OCI-LY1 (cell line): ENCODE measurements around the gene TLE3.

Source experiments
- H2AFZ ChIP-seq: fragments of 200-600 bp; sonication (generic), shearing (Covaris generic); 2 replicates; pipeline ENCODE4 v1.6.0; 2014; ENCODE audit warnings: antibody characterized with exemption, mild to moderate bottlenecking, low read length
- H3F3A ChIP-seq: fragments of 200-600 bp; sonication (generic), shearing (Covaris generic); 2 replicates; pipeline ENCODE4 v1.6.0; 2014; ENCODE audit warnings: mild to moderate bottlenecking, antibody characterized with exemption, low read length, moderate library complexity; ENCODE audit not compliant: insufficient read depth
- H3K27ac ChIP-seq: fragments of 200-600 bp; sonication (generic); 2 replicates; pipeline ENCODE4 v1.5.1; 2014; ENCODE audit warnings: low read length, mixed run types, mild to moderate bottlenecking, low read depth; ENCODE audit not compliant: poor library complexity, severe bottlenecking
- H3K27me3 ChIP-seq: fragments of 200-600 bp; sonication (generic); 2 replicates; pipeline ENCODE4 v1.6.0; 2014; ENCODE audit warnings: antibody characterized with exemption, mild to moderate bottlenecking, low read length, moderate library complexity; ENCODE audit not compliant: insufficient read depth
- H3K36me3 ChIP-seq: fragments of 200-600 bp; sonication (generic); 2 replicates; pipeline ENCODE4 v1.6.1; 2014; ENCODE audit warnings: mild to moderate bottlenecking, antibody characterized with exemption, low read length, moderate library complexity, mixed read lengths; ENCODE audit not compliant: insufficient read depth
- H3K4me1 ChIP-seq: fragments of 200-600 bp; sonication (generic); 2 replicates; pipeline ENCODE4 v1.5.1; 2014; ENCODE audit warnings: mild to moderate bottlenecking, low read length, moderate library complexity; ENCODE audit not compliant: insufficient read depth, severe bottlenecking
- H3K4me2 ChIP-seq: fragments of 200-600 bp; sonication (generic), shearing (Covaris generic); 2 replicates; pipeline ENCODE4 v1.6.1; 2014; ENCODE audit warnings: low read length
- H3K4me3 ChIP-seq: fragments of 200-600 bp; sonication (generic); 2 replicates; pipeline ENCODE4 v1.5.1; 2014; ENCODE audit warnings: low read length, low read depth, mild to moderate bottlenecking, mixed read lengths; ENCODE audit not compliant: poor library complexity, severe bottlenecking
- H3K79me2 ChIP-seq: fragments of 200-600 bp; shearing (Covaris generic); 2 replicates; pipeline ENCODE4 v1.6.1; 2016; ENCODE audit warnings: mixed run types, low read length, mixed read lengths; ENCODE audit not compliant: insufficient read depth
- H3K9ac ChIP-seq: fragments of 200-600 bp; sonication (generic), shearing (Covaris generic); 2 replicates; pipeline ENCODE4 v1.6.1; 2014; ENCODE audit warnings: mild to moderate bottlenecking, low read length, mixed read lengths
- H3K9me2 ChIP-seq: fragments of 200-600 bp; sonication (generic), shearing (Covaris generic); 2 replicates; pipeline ENCODE4 v1.6.1; 2014; ENCODE audit warnings: low read depth, mild to moderate bottlenecking, low read length, mixed read lengths
- H3K9me3 ChIP-seq: fragments of 200-600 bp; shearing (Covaris generic); 2 replicates; pipeline ENCODE4 v1.6.1; 2014; ENCODE audit warnings: low read length, mixed read lengths
- H4K20me1 ChIP-seq: fragments of 200-600 bp; sonication (generic), shearing (Covaris generic); 2 replicates; pipeline ENCODE4 v1.6.0; 2016; ENCODE audit warnings: mild to moderate bottlenecking, low read length; ENCODE audit not compliant: insufficient read depth
- CTCF ChIP-seq: fragments of 200-600 bp; sonication (generic), shearing (Covaris generic); IDR thresholded peaks from 2 replicates; pipeline ENCODE4 v1.5.1; 2017; ENCODE audit warnings: mild to moderate bottlenecking, antibody characterized with exemption, low read length, moderate library complexity, mixed read lengths
- EZH2 ChIP-seq: fragments of 200-600 bp; sonication (generic), shearing (Covaris generic); IDR thresholded peaks from 2 replicates; pipeline ENCODE4 v1.8.0; 2017; ENCODE audit warnings: borderline replicate concordance, mixed run types, mild to moderate bottlenecking, antibody characterized with exemption, low read length, moderate library complexity, mixed read lengths

TLE3 gene

GRCh38 chr15:70097321-70098152 lies at the start of gene TLE3:
TLE3 (minus strand) TSS chr15:70097917; CDS start chr15:70096798, 1,119 bp downstream.
- H3K4me2 ChIP-seq, result peak within 1 kb of the TSS; percentile 77
- H3K9me3 ChIP-seq, result no peaks in the 10 kb centered on the region
- peaks cover 57% of the 10 kb centered on the region for H3K4me1 ChIP-seq
- peaks cover 41% of the 10 kb centered on the region for H3K36me3 ChIP-seq
- H2AFZ ChIP-seq, result no peak within 1 kb of the TSS
- no peaks in the 10 kb centered on the region for H4K20me1 ChIP-seq
- H3K4me3 ChIP-seq, result peak within 1 kb of the TSS; percentile 87
- no peak for TF ChIP-seq EZH2
- peak; percentile 24; the same call in 1 of the 2 replicates for TF ChIP-seq CTCF
- no peaks in the 10 kb centered on the region for H3K27me3 ChIP-seq
- no peaks in the 10 kb centered on the region for H3K9me2 ChIP-seq
- H3K79me2 ChIP-seq, result peaks cover 47% of the 10 kb centered on the region
- peak within 1 kb of the TSS; percentile 77 for H3K27ac ChIP-seq
- H3K9ac ChIP-seq, result peak within 1 kb of the TSS; percentile 94
- 0 out of 2 replicates have a peak, but pooled peaks cover 5% of the 10 kb centered on the region for H3F3A ChIP-seq

GRCh38 chr15:70147178-70147760 lies 49.6 kb upstream of the TLE3 start:
- H3K36me3 ChIP-seq, result no peaks in the 10 kb centered on the region
- no peaks in the 10 kb centered on the region for H3K9me3 ChIP-seq
- no peak overlapping the region for H2AFZ ChIP-seq
- no peak overlapping the region for H3K27ac ChIP-seq
- H3K4me1 ChIP-seq, result no peaks in the 10 kb centered on the region
- no peak overlapping the region for H3K4me3 ChIP-seq
- peaks cover 4% of the 10 kb centered on the region for H3K27me3 ChIP-seq
- no peak overlapping the region for H3K4me2 ChIP-seq
- no peaks in the 10 kb centered on the region for H3K79me2 ChIP-seq
- no peaks in the 10 kb centered on the region for H3K9me2 ChIP-seq
- TF ChIP-seq EZH2, result no peak
- TF ChIP-seq CTCF, result no peak
- no peaks in the 10 kb centered on the region for H4K20me1 ChIP-seq
- H3K9ac ChIP-seq, result no peak overlapping the region
- H3F3A ChIP-seq, result no peaks in the 10 kb centered on the region

GRCh38 chr15:70146771-70147170 lies 49.1 kb upstream of the TLE3 start:
- Histone ChIP-seq H3K27me3 (no peaks in the 10 kb centered on the region; the same call in none of the 2 replicates), H3K4me3 (no peak overlapping the region), H3K9ac (no peak overlapping the region), H2AFZ (no peak overlapping the region), H3K4me2 (no peak overlapping the region), H3K36me3 (no peaks in the 10 kb centered on the region), H3K9me2 (no peaks in the 10 kb centered on the region), H3K4me1 (no peaks in the 10 kb centered on the region), H3F3A (no peaks in the 10 kb centered on the region), H4K20me1 (no peaks in the 10 kb centered on the region), H3K9me3 (no peaks in the 10 kb centered on the region), H3K79me2 (no peaks in the 10 kb centered on the region), H3K27ac (no peak overlapping the region)
- TF ChIP-seq CTCF (no peak), EZH2 (no peak)
